H1 (cell line): Measurements from ENCODE around the gene SLC35F3. TPM values are rescaled to one million over a fixed set of nuclear protein-coding genes. Genes with fewer than 3 reads are reported as not detected.

Experiments
- CTCF ChIA-PET: fragments of 300-600 bp; sonication (Branson Sonifier 250); formaldehyde crosslinking; loops from one replicate; lab custom pipeline; 2021; ENCODE audit not compliant: partially characterized antibody; lab: Charles Lee
- POLR2A ChIA-PET: fragments of 300-600 bp; sonication (Branson Sonifier 250); formaldehyde crosslinking; loops from one replicate; lab custom pipeline; 2021; ENCODE audit warnings: inconsistent platforms; ENCODE audit not compliant: partially characterized antibody; lab: Charles Lee
- DNase-seq, 2 experiments: peaks; one replicate each; pipeline versions ENCODE4 v3.0.0 to v3.0.0-alpha.2; 2010 to 2022; ENCODE audit warnings: low spot score in 2 of 2, low read depth in 1 of 2, mixed read lengths in 1 of 2
- FAIRE-seq: peaks from 2 replicates; lab custom pipeline; 2011; peaks lifted over from hg19 to GRCh38; lab: Jason Lieb, UNC
- H2AFZ ChIP-seq: 2 replicates; pipeline ENCODE4 v1.8.1; 2012; ENCODE audit warnings: low read length, inconsistent platforms
- H2AK5ac ChIP-seq: 2 replicates; pipeline ENCODE4 v1.6.1; 2013; ENCODE audit warnings: low read depth, low read length
- H2BK120ac ChIP-seq: replicated peaks from 2 replicates; pipeline ENCODE3; 2013; ENCODE audit warnings: low read depth, low read length, inconsistent platforms
- H2BK12ac ChIP-seq: 2 replicates; pipeline ENCODE4 v1.6.1; 2013; ENCODE audit warnings: low read depth, low read length
- H2BK15ac ChIP-seq: 2 replicates; pipeline ENCODE4 v1.6.1; 2013; ENCODE audit warnings: low read length
- H2BK20ac ChIP-seq: 2 replicates; pipeline ENCODE4 v1.6.1; 2013; ENCODE audit warnings: low read length
- H2BK5ac ChIP-seq: 2 replicates; pipeline ENCODE4 v1.6.1; 2013; ENCODE audit warnings: low read depth, low read length
- H3K14ac ChIP-seq: 2 replicates; pipeline ENCODE4 v1.6.1; 2013; ENCODE audit warnings: inconsistent platforms; ENCODE audit not compliant: insufficient read length
- H3K18ac ChIP-seq: 2 replicates; pipeline ENCODE4 v1.6.1; 2013; ENCODE audit warnings: low read length; ENCODE audit errors: extremely low read depth
- H3K23ac ChIP-seq: 2 replicates; pipeline ENCODE4 v1.6.1; 2013; ENCODE audit warnings: inconsistent platforms; ENCODE audit not compliant: insufficient read length
- H3K23me2 ChIP-seq: 2 replicates; pipeline ENCODE4 v1.6.1; 2013; ENCODE audit warnings: low read depth, low read length
- H3K27ac ChIP-seq: 2 replicates; pipeline ENCODE4 v1.6.1; 2011; ENCODE audit warnings: low read depth, low read length, inconsistent platforms
- H3K27me3 ChIP-seq, 4 experiments: replicated peaks in 1 of 4; 1 replicate in 1 of 4; 2 replicates in 3 of 4; pipeline versions ENCODE4 v1.6.1 to v1.8.1; 2011 to 2013; ENCODE audit warnings: low read length in 3 of 4, mild to moderate bottlenecking in 3 of 4, inconsistent platforms in 2 of 4, mixed read lengths in 2 of 4, moderate library complexity in 1 of 4; ENCODE audit not compliant: control insufficient read depth in 3 of 4, insufficient read depth in 3 of 4; ENCODE audit errors: extremely low read depth in 1 of 4
- H3K36me3 ChIP-seq, 4 experiments: 2 replicates each; pipeline versions ENCODE4 v1.6.1 to v1.8.1; 2011 to 2013; ENCODE audit warnings: mild to moderate bottlenecking in 4 of 4, low read length in 3 of 4, moderate library complexity in 2 of 4, control low read depth in 1 of 4, inconsistent platforms in 1 of 4; ENCODE audit not compliant: insufficient read depth in 4 of 4, control insufficient read depth in 2 of 4
- H3K4ac ChIP-seq: replicated peaks from 2 replicates; pipeline ENCODE3; 2013; ENCODE audit warnings: low read length, low read depth, mixed read lengths, inconsistent platforms; ENCODE audit not compliant: insufficient read length
- H3K4me1 ChIP-seq, 4 experiments: replicated peaks in 1 of 4; 1 replicate in 1 of 4; 2 replicates in 3 of 4; pipeline versions ENCODE4 v1.6.1 to v1.8.1; 2011 to 2013; ENCODE audit warnings: low read length in 3 of 4, inconsistent platforms in 2 of 4, mixed read lengths in 1 of 4; ENCODE audit not compliant: insufficient read depth in 4 of 4, control insufficient read depth in 3 of 4
- H3K4me2 ChIP-seq, 2 experiments: 2 replicates each; pipeline versions ENCODE4 v1.6.1 to v1.8.1; 2011 to 2013; ENCODE audit warnings: low read depth in 2 of 2, low read length in 2 of 2, control low read depth in 1 of 2, inconsistent platforms in 1 of 2, mild to moderate bottlenecking in 1 of 2; ENCODE audit not compliant: insufficient read depth in 1 of 2
- H3K4me3 ChIP-seq, 4 experiments: fragments of 200-600, 300-600 bp in 1 of 4; sonication (generic), shearing (Covaris generic), sonication (Bioruptor Twin) in 1 of 4; 2 replicates each; pipeline versions ENCODE4 v1.5.1 to v1.8.1; 2011 to 2016; ENCODE audit warnings: low read length in 4 of 4, low read depth in 3 of 4, control low read depth in 2 of 4, inconsistent platforms in 2 of 4, mild to moderate bottlenecking in 2 of 4, mixed read lengths in 1 of 4, moderate library complexity in 1 of 4; ENCODE audit not compliant: insufficient read depth in 2 of 4; ENCODE audit errors: extremely low read depth in 1 of 4
- H3K56ac ChIP-seq: replicated peaks from 2 replicates; pipeline ENCODE3; 2013; ENCODE audit warnings: low read depth, mild to moderate bottlenecking, mixed read lengths, low read length, inconsistent platforms; ENCODE audit not compliant: insufficient read length
- H3K79me1 ChIP-seq: 2 replicates; pipeline ENCODE4 v1.6.1; 2013; ENCODE audit warnings: low read depth, low read length, control low read depth
- H3K79me2 ChIP-seq, 2 experiments: 2 replicates each; pipeline versions ENCODE4 v1.6.1 to v1.8.1; 2012 to 2013; ENCODE audit warnings: low read length in 2 of 2, mild to moderate bottlenecking in 2 of 2, inconsistent platforms in 1 of 2; ENCODE audit not compliant: insufficient read depth in 2 of 2, control insufficient read depth in 1 of 2
- H3K9ac ChIP-seq, 4 experiments: replicated peaks in 1 of 4; 1 replicate in 1 of 4; 2 replicates in 3 of 4; pipeline versions ENCODE4 v1.6.1 to v1.8.1; 2011 to 2013; ENCODE audit warnings: low read depth in 3 of 4, low read length in 3 of 4, control low read depth in 2 of 4, mild to moderate bottlenecking in 2 of 4, moderate library complexity in 2 of 4, inconsistent platforms in 1 of 4; ENCODE audit errors: extremely low read depth in 1 of 4
- H3K9me3 ChIP-seq, 2 experiments: 2 replicates each; pipeline versions ENCODE4 v1.6.1 to v1.8.1; 2012 to 2013; ENCODE audit warnings: mild to moderate bottlenecking in 2 of 2, moderate library complexity in 2 of 2, control low read depth in 1 of 2, inconsistent platforms in 1 of 2, low read depth in 1 of 2, low read length in 1 of 2, mixed read lengths in 1 of 2; ENCODE audit not compliant: insufficient read depth in 2 of 2
- H4K20me1 ChIP-seq, 2 experiments: replicated peaks in 1 of 2; 2 replicates each; pipeline versions ENCODE3 to v1.8.1; 2011 to 2013; ENCODE audit warnings: inconsistent platforms in 2 of 2, low read length in 2 of 2, mild to moderate bottlenecking in 1 of 2; ENCODE audit not compliant: insufficient read depth in 2 of 2, control insufficient read depth in 1 of 2
- H4K5ac ChIP-seq: 2 replicates; pipeline ENCODE4 v1.6.1; 2013; ENCODE audit warnings: low read length, low read depth, mixed read lengths, inconsistent platforms; ENCODE audit not compliant: insufficient read length
- H4K8ac ChIP-seq: 2 replicates; pipeline ENCODE4 v1.8.0; 2013; ENCODE audit warnings: mild to moderate bottlenecking, moderate library complexity, low read length, inconsistent platforms; ENCODE audit not compliant: insufficient read depth; ENCODE audit errors: extremely low read depth
- H4K91ac ChIP-seq: replicated peaks from 2 replicates; pipeline ENCODE3; 2013; ENCODE audit warnings: low read length, mixed read lengths, inconsistent platforms; ENCODE audit not compliant: insufficient read length
- ASH2L ChIP-seq: fragments of 200-600, 300-600 bp; sonication (generic); IDR thresholded peaks from one replicate; pipeline ENCODE4 v1.7.1; 2017; ENCODE audit warnings: low read length
- BRCA1 ChIP-seq: IDR thresholded peaks from 2 replicates; pipeline ENCODE4 v1.6.1; 2012; ENCODE audit warnings: low read depth, low read length, improper control_type of control experiment
- CEBPB ChIP-seq: IDR thresholded peaks from 2 replicates; pipeline ENCODE4 v1.6.1; 2012; ENCODE audit warnings: low read depth, low read length
- EP300 ChIP-seq, 2 experiments: IDR thresholded peaks; 1 replicate in 1 of 2; 2 replicates in 1 of 2; pipeline ENCODE4 v1.6.1; 2011 to 2012; ENCODE audit warnings: low read depth in 2 of 2, low read length in 2 of 2, mild to moderate bottlenecking in 2 of 2, borderline replicate concordance in 1 of 2, inconsistent platforms in 1 of 2, moderate library complexity in 1 of 2
- GTF2F1 ChIP-seq: IDR thresholded peaks from 2 replicates; pipeline ENCODE4 v1.6.1; 2012; ENCODE audit warnings: low read depth, low read length, improper control_type of control experiment, borderline replicate concordance
- MAFK ChIP-seq: IDR thresholded peaks from 2 replicates; pipeline ENCODE4 v1.6.1; 2012; ENCODE audit warnings: low read depth, mild to moderate bottlenecking, improper control_type of control experiment, low read length
- RBBP5 ChIP-seq: IDR thresholded peaks from 2 replicates; pipeline ENCODE4 v1.7.1; 2012; ENCODE audit warnings: low read depth, mild to moderate bottlenecking, inconsistent platforms, low read length, moderate library complexity, borderline replicate concordance
- RFX5 ChIP-seq: IDR thresholded peaks from 2 replicates; pipeline ENCODE4 v1.6.1; 2011; ENCODE audit warnings: low read depth, low read length, improper control_type of control experiment, borderline replicate concordance
- RNF2 ChIP-seq: fragments of 200-900, 300-1000 bp; sonication (generic); IDR thresholded peaks from 2 replicates; pipeline ENCODE4 v1.7.1; 2016; ENCODE audit warnings: borderline replicate concordance, low read depth, mild to moderate bottlenecking, antibody characterized with exemption, low read length; ENCODE audit not compliant: poor library complexity, severe bottlenecking; ENCODE audit errors: missing control alignments
- SRF ChIP-seq: IDR thresholded peaks from 2 replicates; pipeline ENCODE4 v1.6.1; 2011; ENCODE audit warnings: mild to moderate bottlenecking, low read depth, low read length, moderate library complexity
- SUZ12 ChIP-seq: fragments of 200-600 bp; sonication (generic); IDR thresholded peaks from 2 replicates; pipeline ENCODE4 v1.6.1; 2012; ENCODE audit warnings: mild to moderate bottlenecking, inconsistent platforms, low read length, moderate library complexity, mixed read lengths
- TAF7 ChIP-seq: optimal IDR thresholded peaks from 2 replicates; pipeline ENCODE3; 2011; ENCODE audit warnings: low read depth, mild to moderate bottlenecking, inconsistent platforms, low read length, moderate library complexity, borderline replicate concordance
- ZNF274 ChIP-seq: IDR thresholded peaks from 2 replicates; pipeline ENCODE4 v1.7.0; 2012; ENCODE audit warnings: low read length, borderline replicate concordance; ENCODE audit errors: extremely low read depth
- WGBS, 2 experiments: shearing (Covaris generic) in 1 of 2; methylation state at CpG; one replicate each; pipeline versions ENCODE4 v1.1.6 to v1.1.7; 2013 to 2015; ENCODE audit warnings: low lambda C conversion rate in 2 of 2, mixed read lengths in 2 of 2, inconsistent platforms in 1 of 2, low coverage in 1 of 2, missing lambda C conversion rate in 1 of 2; ENCODE audit not compliant: insufficient replicate concordance in 2 of 2, insufficient coverage in 1 of 2, insufficient read length in 1 of 2; ENCODE audit errors: extremely low coverage in 1 of 2, missing lambda C conversion rate in 1 of 2; 5-methylcytosine and 5-hydroxymethylcytosine counted together
- polyA plus RNA-seq, 7 experiments: library from polyadenylated mRNA; depleted of rRNA in 3 of 7; stranded (reverse) in 5 of 7; unstranded in 2 of 7; fragments of >200 nt in 5 of 7; fragments of 200-250 nt in 2 of 7; gene quantifications; 1 replicate in 5 of 7; 2 replicates in 1 of 7; 4 replicates in 1 of 7; pipeline versions ENCODE4 v1.2.1 to v1.2.3, GENCODE V29; 2011 to 2013; ENCODE audit warnings: missing spikeins in 2 of 7, mixed read lengths in 2 of 7
- total RNA-seq: library from RNA; stranded (reverse); fragmentation: NEBNext Ultra II Directional; extraction: Animal tissue kit (Norgen Biotek cat#: 25700); gene quantifications from 2 replicates; pipeline ENCODE4 v1.2.1, GENCODE V29; 2021

SLC35F3 gene
- total and polyA plus RNA-seq, 2 of the 8 experiments (the other 6 are each of a cell fraction or from before 2014, with no cell fraction given), result 0.78 to 1.2 TPM

- H3K4me2 ChIP-seq, result no peak overlapping the region
- no peak overlapping the region for H3K56ac ChIP-seq
- FAIRE-seq, result no peak
- no peak overlapping the region for H2BK5ac ChIP-seq
- H2BK15ac ChIP-seq, result no peak overlapping the region
- no peak overlapping the region for H4K8ac ChIP-seq
- no peak overlapping the region for H4K5ac ChIP-seq
- no peaks in the 10 kb centered on the region for H3K9me3 ChIP-seq
- no peak overlapping the region for H3K9ac ChIP-seq
- H3K27ac ChIP-seq, result no peak overlapping the region
- no peak overlapping the region for H3K23ac ChIP-seq
- no peaks in the 10 kb centered on the region for H3K36me3 ChIP-seq
- H3K4me3 ChIP-seq, result no peak overlapping the region
- H3K14ac ChIP-seq, result no peak overlapping the region
- no peaks in the 10 kb centered on the region for H3K23me2 ChIP-seq
- no peaks in the 10 kb centered on the region for H3K79me1 ChIP-seq
- no peaks in the 10 kb centered on the region for H3K79me2 ChIP-seq
- no peaks in the 10 kb centered on the region for H3K27me3 ChIP-seq
- H3K4ac ChIP-seq, result no peak overlapping the region
- H2BK120ac ChIP-seq, result no peak overlapping the region
- WGBS, 2 experiments, result 95% methylated on average over 3 of the region's 3 CpGs; no CpG with 5 or more reads in 1 of the 2 experiments
- no peak overlapping the region for H3K18ac ChIP-seq
- H4K91ac ChIP-seq, result no peak overlapping the region
- POLR2A ChIA-PET, result interaction anchor here (0.8 kb wide), 1 partner anchor 12 kb away, joined by 4 read pairs; the partner anchor contains the start of gene COA6
- DNase-seq, result no peak
- H2AFZ ChIP-seq, result no peak overlapping the region; the same call in 1 of the 2 replicates
- peaks cover 0 to 3% (median 0%) of the 10 kb centered on the region in 4 experiments; a peak in 1 of 7 replicates for H3K4me1 ChIP-seq
- H2BK20ac ChIP-seq, result no peak overlapping the region
- CTCF ChIA-PET, result interaction anchor here (1.2 kb wide), 1 partner anchor 51 kb away, joined by 3 read pairs; no protein-coding TSS in a partner anchor
- H4K20me1 ChIP-seq, result no peaks in the 10 kb centered on the region
- no peak overlapping the region for H2AK5ac ChIP-seq
- no peak overlapping the region for H2BK12ac ChIP-seq
- TF ChIP-seq TAF7 (no peak), RNF2 (no peak), ASH2L (no peak), BRCA1 (no peak), SUZ12 (no peak), EP300 (IDR thresholded peaks at IDR 0.05; ENCODE audit: borderline replicate concordance in 1 of 2, low read depth in 2 of 2, low read length in 2 of 2) (no peak), CEBPB (no peak), MAFK (no peak), GTF2F1 (no peak), ZNF274 (no peak), RBBP5 (no peak), RFX5 (no peak), SRF (no peak)
These were observed 456.7 kb downstream of the SLC35F3 start for GRCh38 chr1:234361102-234361603.
